OCI-LY7 (cell line): Measurements from ENCODE around the gene BBS9.

ENCODE experiments used
- CTCF ChIP-seq: fragments of 200-600 bp; sonication (generic); conservative IDR thresholded peaks from 2 replicates; pipeline ENCODE4 v1.5.1; 2014; ENCODE audit warnings: mild to moderate bottlenecking, antibody characterized with exemption, low read length, moderate library complexity, mixed read lengths
- EZH2phosphoT487 ChIP-seq: fragments of 200-600 bp; sonication (generic); IDR thresholded peaks from 2 replicates; pipeline ENCODE4 v1.6.1; 2018; ENCODE audit warnings: low read depth, borderline replicate concordance, mild to moderate bottlenecking, mixed run types, antibody characterized with exemption, low read length, moderate library complexity, mixed read lengths

- no peak for TF ChIP-seq CTCF
- no peak for TF ChIP-seq EZH2phosphoT487
Measured at GRCh38 chr7:33425395-33425794, 296.0 kb downstream of the BBS9 start.
